ENCODE data around the gene CLTB.
"Not testable (repeated sequence)": the region's sequence is repeated elsewhere in the genome, so short reads cannot be mapped to it uniquely, and the experiment has no call there.

CLTB gene

GRCh38 chr5:176415952-176416924, at the start of gene CLTB:
TSS of gene CLTB (minus strand) at chr5:176416539. CDS start at chr5:176416363, 176 bp downstream.
- DNase-seq: peak; percentile 73

- DNase-seq: no peak
Observed at GRCh38 chr5:176463113-176463764, 46.9 kb upstream of the CLTB start.

GRCh38 chr5:176461349-176461748, 45.0 kb upstream of the CLTB start:
- no peak for DNase-seq

GRCh38 chr5:176458904-176459561, 42.7 kb upstream of the CLTB start:
- no peak for DNase-seq

GRCh38 chr5:176454724-176455394, 38.5 kb upstream of the CLTB start:
- DNase-seq: no peak

GRCh38 chr5:176450077-176450476, 33.7 kb upstream of the CLTB start:
- no peak for DNase-seq

- peak; percentile 95 for DNase-seq
Observed at GRCh38 chr5:176447978-176448608, 31.8 kb upstream of the CLTB start, which contains the start of gene FAF2. TSS of gene FAF2 (plus strand) at chr5:176448385. CDS start at chr5:176448408, 23 bp downstream.

- peak; percentile 62 for DNase-seq
Observed at GRCh38 chr5:176447591-176447977, 31.2 kb upstream of the CLTB start.

GRCh38 chr5:176446884-176447590, 30.7 kb upstream of the CLTB start:
- DNase-seq: no peak

GRCh38 chr5:176446028-176446665, 29.8 kb upstream of the CLTB start:
- no peak for DNase-seq

GRCh38 chr5:176444742-176445141, 28.4 kb upstream of the CLTB start:
- DNase-seq: no peak

GRCh38 chr5:176442911-176443310, 26.6 kb upstream of the CLTB start:
- not testable (repeated sequence) for DNase-seq

- no peak for DNase-seq
Observed at GRCh38 chr5:176441921-176442323, 25.6 kb upstream of the CLTB start.

GRCh38 chr5:176440927-176441706, 24.8 kb upstream of the CLTB start:
- DNase-seq: no peak

GRCh38 chr5:176438959-176439757, 22.8 kb upstream of the CLTB start:
- no peak for DNase-seq

GRCh38 chr5:176436656-176437055, 20.3 kb upstream of the CLTB start:
- DNase-seq: no peak

- DNase-seq: no peak
Observed at GRCh38 chr5:176432707-176433106, 16.4 kb upstream of the CLTB start.

GRCh38 chr5:176429972-176430371, 13.6 kb upstream of the CLTB start:
- DNase-seq: no peak

- DNase-seq: no peak
Observed at GRCh38 chr5:176427971-176428370, 11.6 kb upstream of the CLTB start.
